Mucosa of descending colon (tissue), 3 donors: ENCODE data around the gene JAGN1. TPM values are rescaled to one million over a fixed set of nuclear protein-coding genes. Genes with fewer than 3 reads are reported as not detected.

ENCODE experiments used
- ATAC-seq: fragments of 200-7000 bp; cut with Tn5 transposase; one replicate; pipeline ENCODE4 v1.9.1; 2020; ENCODE audit warnings: mild to moderate bottlenecking, moderate library complexity
- DNase-seq, 3 donors: peaks; one replicate each; pipeline ENCODE4 v3.0.0-alpha.2; 2020
- H3K36me3 ChIP-seq: fragments of 200-600 bp; one replicate; pipeline ENCODE4 v1.8.0; 2021; ENCODE audit warnings: low read depth, mild to moderate bottlenecking
- H3K4me1 ChIP-seq: fragments of 200-600 bp; one replicate; pipeline ENCODE4 v1.8.0; 2021; ENCODE audit warnings: low read depth, mild to moderate bottlenecking
- H3K4me3 ChIP-seq: fragments of 200-600 bp; one replicate; pipeline ENCODE4 v1.8.0; 2021; ENCODE audit warnings: mild to moderate bottlenecking
- H3K9me3 ChIP-seq: fragments of 200-600 bp; one replicate; pipeline ENCODE4 v1.8.0; 2021; ENCODE audit warnings: mild to moderate bottlenecking
- CTCF ChIP-seq: fragments of 200-600 bp; IDR thresholded peaks from one replicate; pipeline ENCODE4 v1.8.0; 2022; ENCODE audit warnings: antibody characterized with exemption, mild to moderate bottlenecking
- intact Hi-C, 2 donors: fragments of 100-400 bp; cut with DNase I in 1 of 2; cut with micrococcal nuclease in 1 of 2; formaldehyde crosslinking; loops; one replicate each; pipeline versions ENCODE4 v1.11.0 to v1.11.1; 2022; cut with DNase I, micrococcal nuclease
- total RNA-seq, 3 donors: library from RNA; stranded (reverse); fragmentation: NEBNext Ultra II Directional in 2 of 3; extraction: Animal tissue kit (Norgen Biotek cat#: 25700) in 2 of 3; gene quantifications; one replicate each; pipeline versions ENCODE4 v1.2.1 to v1.2.4, GENCODE V29; 2021 to 2023
- donor health status: DM: no; HTN: no; CAD: no; lungs with moderate emphysema.
- donor health status: DM: no; HTN: no; CAD: no.
- donor health status: DM: no; HTN: yes; CAD: no.

Gene JAGN1
- total RNA-seq, 3 donors from 2014 or later = 29.6 to 41.5 (median 36.6) TPM

- Histone ChIP-seq H3K4me1 (peaks cover 7% of the 10 kb centered on the region), H3K36me3 (peaks cover 3% of the 10 kb centered on the region), H3K9me3 (no peaks in the 10 kb centered on the region), H3K4me3 (no peak overlapping the region)
- intact Hi-C loops = no loop called here
- DNase-seq = no peak
- no peak for ATAC-seq
- TF ChIP-seq CTCF = no peak
These were observed 17.9 kb downstream of the JAGN1 start for GRCh38 chr3:9908286-9908685.

- DNase-seq (no peak), ATAC-seq (no peak)
- peaks cover 3% of the 10 kb centered on the region for H3K36me3 ChIP-seq
- TF ChIP-seq CTCF = no peak
- no peaks in the 10 kb centered on the region for H3K9me3 ChIP-seq
- H3K4me1 ChIP-seq = peaks cover 9% of the 10 kb centered on the region
- no peak overlapping the region for H3K4me3 ChIP-seq
- intact Hi-C loops = no loop called here
These were observed 19.0 kb downstream of the JAGN1 start for GRCh38 chr3:9909221-9910013.

- H3K4me1 ChIP-seq = peaks cover 26% of the 10 kb centered on the region
- DNase-seq (no peak), ATAC-seq (no peak)
- H3K9me3 ChIP-seq = no peaks in the 10 kb centered on the region
- intact Hi-C loops = no loop called here
- H3K4me3 ChIP-seq = no peak overlapping the region
- H3K36me3 ChIP-seq = peaks cover 3% of the 10 kb centered on the region
- TF ChIP-seq CTCF = no peak
These were observed 21.5 kb downstream of the JAGN1 start for GRCh38 chr3:9911863-9912262.

- DNase-seq = no peak
- peaks cover 3% of the 10 kb centered on the region for H3K36me3 ChIP-seq
- intact Hi-C loops = no loop called here
These were observed 22.0 kb downstream of the JAGN1 start for GRCh38 chr3:9912294-9912935.

GRCh38 chr3:9913601-9914000, 23.2 kb downstream of the JAGN1 start:
- ATAC-seq (no peak), DNase-seq (no peak)
- Histone ChIP-seq H3K9me3 (no peaks in the 10 kb centered on the region), H3K4me1 (peaks cover 35% of the 10 kb centered on the region), H3K4me3 (no peak overlapping the region), H3K36me3 (peaks cover 3% of the 10 kb centered on the region)
- TF ChIP-seq CTCF = no peak
- intact Hi-C loops = no loop called here

More at GRCh38 chr3:9912294-9912935, 22.0 kb downstream of the JAGN1 start:
- Histone ChIP-seq H3K4me1 (peaks cover 28% of the 10 kb centered on the region), H3K9me3 (no peaks in the 10 kb centered on the region), H3K4me3 (no peak overlapping the region)
- ATAC-seq = no peak
- TF ChIP-seq CTCF = no peak
